IPS DF 6.9 (cell line): ENCODE measurements around the gene KPNA3.
A peak's percentile ranks its signal among the peaks of the same experiment; 100 is the strongest.
"Not testable (repeated sequence)": the region's sequence is repeated elsewhere in the genome, so short reads cannot be mapped to it uniquely, and the experiment has no call there.

ENCODE experiments used
- DNase-seq: peaks from one replicate; pipeline ENCODE4 v3.0.0-alpha.2; 2013; ENCODE audit warnings: low read depth, low spot score
- H3K27ac ChIP-seq: one replicate; pipeline ENCODE4 v1.5.1; 2013; ENCODE audit warnings: low read length, control low read depth
- H3K27me3 ChIP-seq: 2 replicates; pipeline ENCODE4 v1.6.1; 2013; ENCODE audit warnings: mild to moderate bottlenecking, low read length; ENCODE audit not compliant: control insufficient read depth, insufficient read depth
- H3K36me3 ChIP-seq: 2 replicates; pipeline ENCODE4 v1.6.1; 2013; ENCODE audit warnings: low read length; ENCODE audit not compliant: control insufficient read depth, insufficient read depth
- H3K4me1 ChIP-seq: 2 replicates; pipeline ENCODE4 v1.6.1; 2013; ENCODE audit warnings: low read length; ENCODE audit not compliant: control insufficient read depth, insufficient read depth
- H3K4me3 ChIP-seq: 2 replicates; pipeline ENCODE4 v1.5.1; 2013; ENCODE audit warnings: mild to moderate bottlenecking, low read length
- H3K9me3 ChIP-seq: 2 replicates; pipeline ENCODE4 v1.6.1; 2013; ENCODE audit warnings: low read length, inconsistent platforms; ENCODE audit not compliant: control insufficient read depth, insufficient read depth
- WGBS: extraction: QIAGEN DNeasy Blood & Tissue Kit; methylation state at CpG from one replicate; pipeline ENCODE4 v1.1.7; 2013; ENCODE audit warnings: mixed read lengths, missing lambda C conversion rate; ENCODE audit not compliant: insufficient read length, insufficient coverage; 5-methylcytosine and 5-hydroxymethylcytosine counted together

KPNA3 gene

GRCh38 chr13:49806126-49806536 lies 13.6 kb upstream of the KPNA3 start:
- no peaks in the 10 kb centered on the region for H3K36me3 ChIP-seq
- H3K27ac ChIP-seq = no peak overlapping the region
- H3K4me1 ChIP-seq = no peaks in the 10 kb centered on the region
- H3K27me3 ChIP-seq = no peaks in the 10 kb centered on the region
- WGBS = no CpG with 5 or more reads among the region's 3 CpGs
- H3K4me3 ChIP-seq = no peak overlapping the region
- no peak for DNase-seq
- no peaks in the 10 kb centered on the region for H3K9me3 ChIP-seq

GRCh38 chr13:49803047-49803446 lies 10.6 kb upstream of the KPNA3 start:
- H3K27ac ChIP-seq, H3K4me3 ChIP-seq, H3K36me3 ChIP-seq, DNase-seq, H3K27me3 ChIP-seq, H3K9me3 ChIP-seq, H3K4me1 ChIP-seq: not testable (repeated sequence)
- WGBS = no CpG with 5 or more reads among the region's 10 CpGs

- H3K4me3 ChIP-seq = no peak overlapping the region
- WGBS = no CpG with 5 or more reads among the region's 5 CpGs
- H3K27me3 ChIP-seq = no peaks in the 10 kb centered on the region
- H3K4me1 ChIP-seq = no peaks in the 10 kb centered on the region; the same call in 1 of the 2 replicates
- H3K36me3 ChIP-seq = no peaks in the 10 kb centered on the region
- no peaks in the 10 kb centered on the region for H3K9me3 ChIP-seq
- DNase-seq = no peak
- no peak overlapping the region for H3K27ac ChIP-seq
Measured at GRCh38 chr13:49802426-49802825, 9.9 kb upstream of the KPNA3 start.

- Histone ChIP-seq H3K4me3 (peak overlapping the region; percentile 88), H3K9me3 (no peaks in the 10 kb centered on the region), H3K4me1 (no peaks in the 10 kb centered on the region), H3K27me3 (no peaks in the 10 kb centered on the region), H3K27ac (no peak overlapping the region), H3K36me3 (no peaks in the 10 kb centered on the region)
- no peak for DNase-seq
- no CpG with 5 or more reads among the region's 98 CpGs for WGBS
Measured at GRCh38 chr13:49791711-49792549, 552 bp downstream of the KPNA3 start.

GRCh38 chr13:49791315-49791710 lies 1.2 kb downstream of the KPNA3 start:
- Histone ChIP-seq H3K27me3 (no peaks in the 10 kb centered on the region), H3K4me1 (no peaks in the 10 kb centered on the region), H3K36me3 (no peaks in the 10 kb centered on the region), H3K9me3 (no peaks in the 10 kb centered on the region), H3K27ac (no peak overlapping the region), H3K4me3 (peak overlapping the region; percentile 88; the same call in 1 of the 2 replicates)
- WGBS = no CpG with 5 or more reads among the region's 9 CpGs
- DNase-seq = no peak

GRCh38 chr13:49789968-49790367 lies 2.5 kb downstream of the KPNA3 start:
- Histone ChIP-seq H3K4me1 (no peaks in the 10 kb centered on the region), H3K9me3 (no peaks in the 10 kb centered on the region), H3K27ac (no peak overlapping the region), H3K4me3 (no peak overlapping the region), H3K27me3 (no peaks in the 10 kb centered on the region), H3K36me3 (no peaks in the 10 kb centered on the region)
- DNase-seq = no peak
- no CpG with 5 or more reads among the region's 8 CpGs for WGBS

GRCh38 chr13:49786401-49787008 lies 6.0 kb downstream of the KPNA3 start:
- Histone ChIP-seq H3K4me1 (no peaks in the 10 kb centered on the region), H3K27ac (no peak overlapping the region), H3K36me3 (no peaks in the 10 kb centered on the region), H3K9me3 (no peaks in the 10 kb centered on the region), H3K27me3 (no peaks in the 10 kb centered on the region), H3K4me3 (no peak overlapping the region)
- no peak for DNase-seq

- no CpG with 5 or more reads among the region's 5 CpGs for WGBS
- Histone ChIP-seq H3K9me3 (no peaks in the 10 kb centered on the region), H3K36me3 (no peaks in the 10 kb centered on the region), H3K4me3 (no peak overlapping the region), H3K27ac (no peak overlapping the region), H3K4me1 (no peaks in the 10 kb centered on the region), H3K27me3 (no peaks in the 10 kb centered on the region)
- no peak for DNase-seq
Measured at GRCh38 chr13:49784886-49785570, 7.5 kb downstream of the KPNA3 start.

GRCh38 chr13:49783865-49784264 lies 8.6 kb downstream of the KPNA3 start:
- no peak for DNase-seq
- Histone ChIP-seq H3K27ac (no peak overlapping the region), H3K4me1 (no peaks in the 10 kb centered on the region), H3K27me3 (no peaks in the 10 kb centered on the region), H3K9me3 (no peaks in the 10 kb centered on the region), H3K4me3 (no peak overlapping the region), H3K36me3 (no peaks in the 10 kb centered on the region)
- no CpG with 5 or more reads among the region's 4 CpGs for WGBS

- H3K36me3 ChIP-seq = no peaks in the 10 kb centered on the region
- no peaks in the 10 kb centered on the region for H3K9me3 ChIP-seq
- DNase-seq = no peak
- WGBS = no CpG with 5 or more reads among the region's 2 CpGs
- H3K4me1 ChIP-seq = no peaks in the 10 kb centered on the region
- no peaks in the 10 kb centered on the region for H3K27me3 ChIP-seq
- H3K27ac ChIP-seq = no peak overlapping the region
- no peak overlapping the region for H3K4me3 ChIP-seq
Measured at GRCh38 chr13:49782784-49783183, 9.7 kb downstream of the KPNA3 start.
